Stimulated activated effector memory CD8-positive, alpha-beta T cell treated with anti-CD3 and anti-CD28 coated beads, Interleukin-12 subunit alpha, Interleukin-12 subunit beta, amount 100 ng/mL, for 72 hours (primary cell): ENCODE data around the gene KIF5A.
"Not testable (repeated sequence)": the region's sequence is repeated elsewhere in the genome, so short reads cannot be mapped to it uniquely, and the experiment has no call there.

ENCODE experiments used
- ATAC-seq: fragments of 150-1000 bp; cut with Tn5 transposase; 2 replicates; pipeline ENCODE4 v1.10.0; 2021
- DNase-seq, 2 donors: peaks; one replicate each; pipeline ENCODE4 v3.0.0; 2021 to 2022; ENCODE audit warnings: low spot score in 2 of 2
- H3K27ac Mint-ChIP-seq: one replicate; pipeline ENCODE4 v1.8.0; 2022; ENCODE audit warnings: mild to moderate bottlenecking, mixed read lengths
- H3K36me3 Mint-ChIP-seq: one replicate; pipeline ENCODE4 v1.8.0; 2022; ENCODE audit warnings: mild to moderate bottlenecking, mixed read lengths
- H3K4me1 Mint-ChIP-seq: one replicate; pipeline ENCODE4 v1.8.0; 2022; ENCODE audit warnings: mixed read lengths
- H3K4me3 Mint-ChIP-seq: one replicate; pipeline ENCODE4 v1.8.0; 2022; ENCODE audit warnings: mild to moderate bottlenecking, mixed read lengths
- H3K9me3 Mint-ChIP-seq: one replicate; pipeline ENCODE4 v1.8.0; 2022; ENCODE audit warnings: mixed read lengths

KIF5A gene

GRCh38 chr12:57617942-57618341, 68.1 kb downstream of the KIF5A start:
- peaks cover 34% of the 10 kb centered on the region for H3K4me1 Mint-ChIP-seq
- DNase-seq (no peak), ATAC-seq (no peak)
- H3K27ac Mint-ChIP-seq = no peak overlapping the region
- H3K36me3 Mint-ChIP-seq = no peaks in the 10 kb centered on the region
- no peak overlapping the region for H3K4me3 Mint-ChIP-seq
- H3K9me3 Mint-ChIP-seq = no peaks in the 10 kb centered on the region

GRCh38 chr12:57618431-57618830, 68.6 kb downstream of the KIF5A start:
- H3K27ac Mint-ChIP-seq, ATAC-seq, DNase-seq, H3K9me3 Mint-ChIP-seq, H3K4me3 Mint-ChIP-seq, H3K36me3 Mint-ChIP-seq: not testable (repeated sequence)
- peaks cover 34% of the 10 kb centered on the region for H3K4me1 Mint-ChIP-seq

GRCh38 chr12:57618966-57619433, 69.2 kb downstream of the KIF5A start:
- ATAC-seq (no peak), DNase-seq (no peak)
- H3K4me1 Mint-ChIP-seq = peaks cover 34% of the 10 kb centered on the region
- H3K9me3 Mint-ChIP-seq = no peaks in the 10 kb centered on the region
- peak overlapping the region; percentile 47 for H3K4me3 Mint-ChIP-seq
- H3K36me3 Mint-ChIP-seq = no peaks in the 10 kb centered on the region
- H3K27ac Mint-ChIP-seq = no peak overlapping the region

- DNase-seq = no peak
- no peaks in the 10 kb centered on the region for H3K9me3 Mint-ChIP-seq
- peak overlapping the region; percentile 47 for H3K4me3 Mint-ChIP-seq
- ATAC-seq = peak; percentile 52
- H3K36me3 Mint-ChIP-seq = no peaks in the 10 kb centered on the region
- H3K4me1 Mint-ChIP-seq = peaks cover 34% of the 10 kb centered on the region
- no peak overlapping the region for H3K27ac Mint-ChIP-seq
These were observed 69.8 kb downstream of the KIF5A start for GRCh38 chr12:57619434-57620244.

- H3K4me3 Mint-ChIP-seq = peak overlapping the region; percentile 80
- ATAC-seq = no peak
- no peaks in the 10 kb centered on the region for H3K36me3 Mint-ChIP-seq
- peak overlapping the region; percentile 41 for H3K27ac Mint-ChIP-seq
- H3K9me3 Mint-ChIP-seq = no peaks in the 10 kb centered on the region
- DNase-seq = no peak
- peaks cover 34% of the 10 kb centered on the region for H3K4me1 Mint-ChIP-seq
These were observed 70.5 kb downstream of the KIF5A start for GRCh38 chr12:57620245-57620935.

- ATAC-seq = no peak
- peak overlapping the region; percentile 41 for H3K27ac Mint-ChIP-seq
- H3K9me3 Mint-ChIP-seq = no peaks in the 10 kb centered on the region
These were observed 71.2 kb downstream of the KIF5A start for GRCh38 chr12:57620936-57621496.

GRCh38 chr12:57621497-57622292, 71.9 kb downstream of the KIF5A start:
- peak; percentile 58 to 79 for DNase-seq

More at GRCh38 chr12:57620936-57621496, 71.2 kb downstream of the KIF5A start:
- no peak for DNase-seq
- Mint-ChIP-seq H3K4me1 (peaks cover 34% of the 10 kb centered on the region), H3K4me3 (peak overlapping the region; percentile 80), H3K36me3 (no peaks in the 10 kb centered on the region)

GRCh38 chr12:57622293-57623245, 72.7 kb downstream of the KIF5A start:
- H3K27ac Mint-ChIP-seq = no peak overlapping the region
- peaks cover 45% of the 10 kb centered on the region for H3K4me1 Mint-ChIP-seq
- ATAC-seq = no peak

More at GRCh38 chr12:57621497-57622292, 71.9 kb downstream of the KIF5A start:
- peaks cover 39% of the 10 kb centered on the region for H3K4me1 Mint-ChIP-seq
- H3K9me3 Mint-ChIP-seq = no peaks in the 10 kb centered on the region
- no peaks in the 10 kb centered on the region for H3K36me3 Mint-ChIP-seq
- ATAC-seq = peak; percentile 78
- H3K27ac Mint-ChIP-seq = no peak overlapping the region
- peak overlapping the region; percentile 80 for H3K4me3 Mint-ChIP-seq

GRCh38 chr12:57623385-57623784, 73.5 kb downstream of the KIF5A start:
- H3K36me3 Mint-ChIP-seq = no peaks in the 10 kb centered on the region
- no peak for ATAC-seq
- peaks cover 52% of the 10 kb centered on the region for H3K4me1 Mint-ChIP-seq
- DNase-seq = no peak
- H3K27ac Mint-ChIP-seq = no peak overlapping the region
- H3K4me3 Mint-ChIP-seq = no peak overlapping the region
- H3K9me3 Mint-ChIP-seq = no peaks in the 10 kb centered on the region

More at GRCh38 chr12:57622293-57623245, 72.7 kb downstream of the KIF5A start:
- no peaks in the 10 kb centered on the region for H3K36me3 Mint-ChIP-seq
- DNase-seq = no peak
- no peaks in the 10 kb centered on the region for H3K9me3 Mint-ChIP-seq
- H3K4me3 Mint-ChIP-seq = peak overlapping the region; percentile 80

GRCh38 chr12:57623811-57624390, 74.1 kb downstream of the KIF5A start:
- H3K9me3 Mint-ChIP-seq = no peaks in the 10 kb centered on the region
- no peaks in the 10 kb centered on the region for H3K36me3 Mint-ChIP-seq
- DNase-seq (no peak), ATAC-seq (no peak)
- H3K4me1 Mint-ChIP-seq = peaks cover 51% of the 10 kb centered on the region
- no peak overlapping the region for H3K4me3 Mint-ChIP-seq
- no peak overlapping the region for H3K27ac Mint-ChIP-seq

GRCh38 chr12:57624441-57625220, 74.8 kb downstream of the KIF5A start:
- Mint-ChIP-seq H3K4me1 (peaks cover 45% of the 10 kb centered on the region), H3K4me3 (no peak overlapping the region), H3K9me3 (no peaks in the 10 kb centered on the region), H3K36me3 (no peaks in the 10 kb centered on the region), H3K27ac (no peak overlapping the region)
- ATAC-seq (no peak), DNase-seq (no peak)

GRCh38 chr12:57625261-57626032, 75.6 kb downstream of the KIF5A start:
- H3K4me3 Mint-ChIP-seq = no peak overlapping the region
- H3K4me1 Mint-ChIP-seq = peaks cover 39% of the 10 kb centered on the region

More at GRCh38 chr12:57625261-57626032, 75.6 kb downstream of the KIF5A start:
- ATAC-seq (no peak), DNase-seq (no peak)
- Mint-ChIP-seq H3K9me3 (no peaks in the 10 kb centered on the region), H3K27ac (no peak overlapping the region), H3K36me3 (no peaks in the 10 kb centered on the region)
